ENCODE results near the gene SLIT3.
"Not testable (repeated sequence)": the region's sequence is repeated elsewhere in the genome, so short reads cannot be mapped to it uniquely, and the experiment has no call there.

SLIT3 gene

DNA sequence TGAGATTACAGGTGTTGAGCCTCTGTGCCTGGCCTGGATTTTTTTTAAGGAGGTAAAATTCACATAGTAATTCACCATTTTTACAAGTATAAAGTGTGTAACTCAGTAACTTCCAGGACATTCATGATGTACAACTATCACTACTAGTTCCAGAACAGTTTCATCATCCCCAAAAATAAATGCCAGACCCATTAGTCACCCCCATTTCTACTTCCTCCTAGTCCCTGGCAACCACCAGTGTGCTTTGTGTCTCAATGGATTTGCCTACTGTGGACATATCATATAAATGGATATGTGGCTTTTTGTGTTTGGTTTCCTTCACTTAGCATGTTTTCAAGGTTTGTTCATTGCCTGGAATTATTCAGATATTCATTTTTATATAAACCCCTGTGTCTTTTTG is 649.3 kb downstream of the SLIT3 start:
- peak; percentile 24 for DNase-seq

DNA sequence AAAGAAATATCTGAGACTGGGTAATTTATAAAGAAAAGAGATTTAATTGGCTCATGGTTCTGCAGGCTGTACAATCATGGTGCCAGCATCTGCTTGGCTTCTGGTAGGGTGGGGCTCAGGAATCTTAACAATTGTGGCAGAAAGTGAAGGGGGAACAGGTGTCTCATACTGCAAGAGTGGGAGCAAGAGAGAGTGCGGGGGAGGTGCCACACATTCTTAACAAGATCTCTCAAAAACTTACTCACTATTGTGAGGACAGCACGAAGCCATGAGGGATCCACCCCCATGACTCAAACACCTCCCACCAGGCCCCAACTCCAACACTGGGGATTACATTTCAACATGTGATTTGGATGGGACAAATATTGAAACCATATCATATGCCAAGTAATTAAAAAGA is 651.6 kb downstream of the SLIT3 start:
- no peak for DNase-seq

DNA sequence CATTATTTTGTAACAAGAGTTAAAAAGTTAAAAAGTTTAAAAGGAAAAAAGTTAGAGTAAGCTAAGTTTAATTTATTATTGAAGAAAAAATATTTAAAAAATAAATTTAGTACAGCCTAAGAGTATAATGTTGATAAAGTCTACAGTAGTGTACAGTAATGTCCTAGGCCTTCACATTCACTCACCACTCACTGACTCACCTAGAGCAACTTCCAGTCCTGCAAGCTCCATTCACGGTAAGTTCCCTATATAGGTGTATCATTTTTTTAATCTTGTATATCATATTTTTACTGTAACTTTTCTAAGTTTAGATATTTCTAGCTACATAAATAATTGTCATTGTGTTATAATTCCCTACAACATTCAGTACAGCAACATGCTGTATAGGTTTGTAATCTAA is 652.4 kb downstream of the SLIT3 start:
- DNase-seq = no peak

DNA sequence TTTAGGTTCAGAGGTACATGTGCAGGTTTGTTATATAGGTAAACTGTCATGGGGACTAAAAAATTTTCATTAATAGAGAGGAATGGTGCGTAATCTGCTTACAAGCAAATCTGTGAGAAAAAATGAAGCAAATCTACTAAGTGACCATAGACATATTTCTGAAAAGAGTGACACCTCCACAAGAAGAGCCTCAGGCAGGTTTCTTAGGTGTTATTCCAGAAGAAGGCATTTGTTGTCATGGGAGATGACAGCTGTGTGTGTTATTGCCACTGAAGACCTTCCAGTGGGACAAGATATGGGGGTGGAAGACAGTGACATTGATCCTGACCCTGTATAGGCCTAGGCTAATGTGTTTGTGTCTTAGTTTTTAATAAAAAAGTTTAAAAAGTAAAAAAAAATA is 652.9 kb downstream of the SLIT3 start:
- no peak for DNase-seq

DNA sequence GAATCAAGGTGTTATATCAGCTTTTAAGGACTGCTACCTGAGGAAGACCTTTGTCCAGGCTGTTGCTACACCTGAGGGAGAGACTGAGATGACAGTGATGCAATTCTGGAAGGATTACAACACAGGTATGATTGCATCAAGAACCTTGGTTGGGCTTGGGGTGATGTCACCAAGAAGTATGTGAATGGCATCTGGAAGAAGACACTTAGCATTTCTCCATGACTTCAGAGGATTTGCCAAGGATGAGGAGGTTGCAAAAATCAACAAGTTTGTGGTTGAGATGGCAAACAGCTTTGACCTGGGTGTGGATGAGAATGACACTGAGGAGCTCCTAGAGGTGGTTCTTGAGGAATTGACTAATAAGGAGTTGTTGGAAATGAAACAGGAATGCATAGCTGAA is 653.9 kb downstream of the SLIT3 start:
- no peak for DNase-seq

DNA sequence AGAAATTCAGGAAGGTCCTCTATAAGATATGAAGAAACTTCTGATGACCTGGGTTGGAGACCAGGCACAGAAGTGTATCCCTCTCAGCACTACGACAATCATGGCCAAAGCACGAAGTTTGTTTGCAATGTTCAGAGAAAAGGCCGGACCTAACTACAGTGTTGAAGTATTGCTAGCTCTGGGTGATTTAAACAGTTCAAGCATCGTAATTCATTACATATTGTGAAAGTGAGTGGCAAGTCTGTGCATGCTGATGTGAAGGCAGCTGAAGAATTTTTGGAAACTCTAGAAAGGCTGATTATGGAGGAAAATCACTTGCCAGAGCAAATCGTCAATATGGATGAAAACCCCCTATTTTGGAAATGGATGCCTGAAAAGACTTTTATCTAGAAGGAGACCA is 654.6 kb downstream of the SLIT3 start:
- DNase-seq = no peak

DNA sequence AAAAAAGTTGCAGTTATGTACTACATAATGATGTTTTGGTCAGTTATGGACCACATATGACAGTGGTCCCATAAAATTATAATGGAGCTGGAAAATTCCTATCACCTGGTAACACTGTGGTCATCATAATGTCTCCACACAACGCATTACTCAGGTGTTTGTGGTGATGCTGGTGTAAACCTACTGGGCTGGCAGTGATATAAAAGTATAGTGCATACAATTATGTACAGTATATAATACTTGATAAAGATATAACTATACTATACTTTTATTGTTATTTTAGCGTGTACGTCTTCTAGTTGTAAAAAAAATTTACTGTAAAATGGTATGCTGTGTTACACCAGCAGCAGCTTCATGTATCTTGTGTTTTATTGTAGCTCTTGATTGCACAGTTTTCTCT is 655.7 kb downstream of the SLIT3 start:
- no peak for DNase-seq

DNA sequence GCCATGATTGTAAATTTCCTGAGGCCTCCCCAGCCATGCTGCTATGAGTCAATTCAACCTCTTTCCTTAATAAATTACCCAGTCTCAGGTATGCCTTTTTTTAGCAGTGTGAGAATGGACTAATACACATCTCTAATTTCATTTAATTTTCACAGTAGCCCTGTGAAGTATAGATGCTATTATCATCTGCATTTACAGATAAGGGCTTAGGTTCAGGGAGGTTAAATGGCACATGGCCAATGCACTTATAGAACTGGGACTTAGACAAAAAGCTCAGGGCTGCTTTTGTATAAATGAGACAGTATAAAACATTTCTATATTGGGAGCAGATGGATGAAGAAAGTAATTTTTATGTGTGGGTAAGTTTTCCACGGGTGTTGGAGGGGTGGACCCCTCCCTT is 658.9 kb downstream of the SLIT3 start:
- DNase-seq = no peak

DNA sequence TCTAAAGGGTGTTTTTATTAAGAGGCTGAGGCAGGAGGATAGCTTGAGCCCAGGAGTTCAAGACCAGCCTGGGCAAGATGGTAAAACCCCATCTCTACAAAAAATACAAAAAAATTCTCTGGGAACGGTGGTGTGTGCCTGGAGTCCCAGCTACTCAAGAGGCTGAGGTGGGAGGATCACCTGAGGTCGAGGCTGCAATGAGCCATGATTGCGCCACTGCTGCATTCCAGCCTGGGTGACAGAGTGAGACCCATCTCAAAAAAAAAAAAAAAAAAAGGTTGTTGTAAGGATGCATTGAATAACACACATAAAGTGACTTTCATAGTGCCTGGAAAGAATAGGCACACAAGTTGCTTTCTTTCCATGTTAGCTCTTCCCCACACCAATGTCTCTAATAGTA is 662.1 kb downstream of the SLIT3 start:
- not testable (repeated sequence) for DNase-seq

DNA sequence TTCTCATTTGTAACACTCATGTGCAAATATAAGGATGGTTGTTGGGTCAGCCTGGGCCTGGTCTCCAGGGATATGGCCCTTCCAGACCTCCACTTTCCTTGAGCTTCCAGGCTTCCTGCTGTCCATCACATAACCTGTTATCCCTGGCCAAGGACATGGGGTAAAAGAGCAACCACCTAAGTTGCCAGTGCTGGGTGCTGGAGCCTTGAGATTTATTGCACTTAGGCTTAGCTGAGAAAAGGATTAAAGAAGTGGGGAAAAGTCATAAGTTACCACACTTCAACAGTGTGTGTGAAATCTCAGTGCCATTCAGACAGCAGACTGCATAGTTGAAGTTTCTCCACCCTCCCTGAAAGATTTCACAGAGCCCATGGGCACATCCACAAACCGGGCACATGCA is 663.1 kb downstream of the SLIT3 start:
- DNase-seq = no peak

DNA sequence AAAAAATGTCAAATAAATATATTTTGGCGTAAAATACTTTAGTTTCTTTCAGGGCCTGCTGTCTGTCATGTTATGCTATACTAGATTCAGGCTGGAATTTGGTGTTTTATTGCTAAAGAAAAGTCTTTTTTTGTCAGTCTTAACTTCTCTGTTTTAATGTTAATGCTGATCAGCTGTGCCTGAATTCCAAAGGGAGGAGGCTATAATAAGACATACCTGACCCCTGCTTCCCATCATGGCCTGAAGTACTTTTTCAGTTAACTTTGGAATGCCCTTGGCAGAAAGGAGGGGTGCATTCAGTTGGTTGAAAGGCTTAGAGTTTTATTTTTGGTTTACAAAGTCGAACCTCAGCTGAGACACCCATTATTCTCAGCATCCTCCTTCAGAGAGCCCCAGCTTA is 663.7 kb downstream of the SLIT3 start:
- DNase-seq = no peak

DNA sequence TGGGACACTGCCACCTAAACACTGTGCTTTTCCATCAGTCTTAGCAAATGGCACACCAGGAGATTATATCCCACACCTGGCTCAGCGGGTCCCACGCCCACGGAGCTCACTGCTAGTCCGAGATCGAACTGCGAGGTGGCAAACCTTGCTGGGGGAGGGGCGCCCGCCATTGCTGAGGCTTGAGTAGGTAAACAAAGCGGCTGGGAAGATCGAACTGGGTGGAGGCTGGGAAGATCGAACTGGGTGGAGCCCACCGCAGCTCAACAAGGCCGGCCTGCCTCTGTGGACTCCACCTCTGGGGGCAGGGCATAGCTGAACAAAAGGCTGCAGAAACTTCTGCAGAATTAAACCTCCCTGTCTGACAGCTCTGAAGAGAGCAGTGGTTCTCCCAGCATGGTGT is 670.0 kb downstream of the SLIT3 start:
- not testable (repeated sequence) for DNase-seq

DNA sequence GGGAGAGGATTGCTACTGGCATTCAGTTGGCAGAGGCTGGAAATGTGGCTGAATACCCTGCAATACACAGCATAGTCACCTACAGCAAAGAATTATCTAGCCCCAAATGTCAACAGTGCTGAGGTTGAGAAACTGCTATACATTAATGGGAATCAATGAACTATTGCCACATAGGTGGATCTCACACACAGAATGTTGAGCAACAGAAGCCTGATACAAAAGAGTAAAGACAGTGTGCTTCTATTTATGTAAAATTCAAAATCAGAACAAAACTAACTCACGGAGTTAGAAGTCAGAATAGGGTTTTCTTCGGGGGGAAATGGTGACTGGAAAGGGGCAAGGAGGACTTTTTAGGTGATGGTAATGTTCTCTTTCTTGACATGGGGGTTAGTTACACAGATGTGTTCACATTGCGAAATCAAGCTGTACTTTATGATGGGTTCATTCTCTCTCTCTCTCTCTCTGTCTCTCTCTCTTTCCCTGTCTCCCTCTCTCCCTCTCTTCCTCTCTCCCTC is 676.0 kb downstream of the SLIT3 start:
- no peak for DNase-seq

DNA sequence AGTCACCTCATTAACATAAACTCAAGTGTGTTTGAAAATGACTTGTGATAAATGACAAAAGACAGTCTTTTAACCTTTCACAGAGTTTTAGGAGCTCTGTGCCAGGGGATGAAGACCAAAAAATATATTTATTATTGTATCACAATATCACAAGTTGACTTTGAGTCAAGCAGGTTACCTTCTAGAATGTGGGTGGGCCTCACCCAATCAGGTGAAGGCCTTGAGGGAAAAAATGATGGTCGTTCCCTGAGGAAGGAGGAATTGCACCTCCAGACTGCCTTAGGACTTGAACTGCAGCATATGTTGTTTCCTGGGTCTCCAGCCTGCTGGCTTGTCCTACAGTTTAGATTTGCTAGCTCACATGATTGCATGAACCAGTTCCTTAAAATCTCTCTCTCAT is 680.1 kb downstream of the SLIT3 start:
- no peak for DNase-seq

DNA sequence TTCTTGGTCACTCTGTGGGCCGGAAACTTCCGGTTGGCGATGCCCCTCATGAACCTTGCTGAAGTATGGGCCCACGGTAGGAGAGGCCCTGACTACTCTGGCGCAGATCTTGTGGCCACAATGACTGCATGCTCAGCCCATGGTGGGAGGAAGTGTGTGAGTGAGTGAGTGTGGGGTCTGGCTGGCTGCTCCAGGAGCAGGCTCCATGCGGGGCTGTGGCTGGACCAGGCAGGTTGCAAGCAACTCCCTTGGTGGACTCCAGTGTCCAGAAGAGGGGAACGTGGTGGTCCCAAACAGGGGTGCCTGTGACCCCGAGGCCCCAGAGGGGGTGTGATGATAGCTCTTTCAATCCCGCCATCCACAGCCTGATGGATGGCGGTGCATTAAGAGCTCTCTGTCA is 686.3 kb downstream of the SLIT3 start:
- no peak for DNase-seq

DNA sequence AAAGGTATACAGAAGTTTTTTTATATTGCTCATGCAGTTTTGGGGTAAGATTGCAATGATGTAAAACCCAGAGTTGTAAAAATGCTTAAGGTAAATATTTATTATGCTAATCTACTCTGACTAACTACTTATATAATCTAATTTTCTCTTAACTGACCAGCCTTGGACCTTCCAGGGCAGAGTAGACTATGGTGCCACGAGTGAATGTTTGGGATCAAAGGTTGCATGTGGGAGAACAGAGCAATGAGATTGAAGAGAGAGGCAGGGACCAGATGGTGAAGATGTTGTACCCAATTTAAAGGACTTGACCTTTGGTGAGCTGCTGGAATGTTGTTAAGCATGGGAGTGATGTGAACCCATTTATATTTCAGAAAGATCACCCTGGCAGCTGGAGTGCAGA is 686.9 kb downstream of the SLIT3 start:
- DNase-seq = no peak

DNA sequence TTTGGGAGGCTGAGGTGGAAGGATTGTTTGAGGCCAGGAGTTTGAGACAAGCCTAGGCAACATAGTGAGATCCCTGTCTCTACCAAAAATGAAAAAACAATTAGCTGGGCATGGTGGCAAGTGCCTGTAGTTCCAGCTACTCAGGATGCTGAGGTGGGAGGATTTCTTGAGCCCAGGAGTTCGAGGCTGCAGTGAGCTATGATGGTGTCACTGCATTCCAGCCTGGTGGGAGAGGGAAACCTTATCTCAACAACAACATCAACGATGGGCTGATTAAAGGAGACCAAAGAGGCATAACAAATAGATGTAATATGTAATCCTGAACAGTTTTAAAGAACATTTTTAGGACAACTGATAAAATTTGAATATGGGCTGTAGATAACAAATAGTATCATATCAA is 687.5 kb downstream of the SLIT3 start:
- no peak for DNase-seq

DNA sequence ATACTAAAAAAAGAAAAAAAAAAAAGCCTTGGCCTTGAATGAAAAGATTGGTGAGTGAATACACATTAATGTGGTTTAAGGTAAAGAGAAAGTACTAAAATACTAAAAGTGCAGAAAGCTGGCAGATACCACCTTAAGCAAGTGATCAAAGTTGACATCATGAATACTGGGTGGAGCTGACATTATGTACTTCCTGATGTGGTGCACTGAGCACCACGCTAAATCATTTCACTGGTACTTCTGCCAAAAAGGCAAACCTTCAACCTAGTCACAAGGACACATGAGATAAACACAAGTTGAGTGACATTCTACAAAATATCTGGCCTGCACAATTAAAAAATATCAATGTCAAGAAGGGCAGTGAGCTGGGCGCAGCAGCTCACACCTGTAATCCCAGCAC is 687.9 kb downstream of the SLIT3 start:
- no peak for DNase-seq

DNA sequence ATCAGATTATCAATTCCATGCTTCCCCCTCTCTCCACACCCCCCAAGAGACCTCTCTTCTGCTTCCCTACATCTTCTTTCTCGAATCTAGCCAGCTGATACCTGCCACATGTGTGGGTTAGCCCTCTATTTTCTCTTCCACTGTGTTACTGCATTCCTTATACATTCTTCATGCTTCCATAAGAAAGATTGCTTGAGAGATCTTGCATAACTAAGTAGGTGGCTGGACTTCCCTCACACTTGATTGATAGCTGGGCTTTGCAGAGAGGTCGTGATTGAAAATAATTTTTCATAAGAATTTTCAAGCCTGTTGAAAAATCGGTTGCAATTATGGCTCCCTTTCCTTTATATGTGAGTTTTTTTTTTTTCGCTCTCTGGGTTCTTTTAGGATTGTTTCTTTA is 688.8 kb downstream of the SLIT3 start:
- DNase-seq = no peak
